Body of pancreas (tissue), 4 donors: ENCODE results near the gene TM2D3. TPM values are rescaled to one million over a fixed set of nuclear protein-coding genes. Genes with fewer than 3 reads are reported as not detected.

Experiments
- ATAC-seq: fragments of 150-250 bp; one replicate; pipeline ENCODE4 v1.9.1; 2016
- DNase-seq, 4 donors: peaks; one replicate each; pipeline ENCODE4 v3.0.0-alpha.2; 2019
- H3K27ac ChIP-seq, 4 donors: fragments of 200-600 bp; sonication (generic); 1 replicate in 3 of 4; 2 replicates in 1 of 4; pipeline versions ENCODE4 v1.5.1 to v1.6.1; 2016 to 2019; ENCODE audit warnings: mild to moderate bottlenecking in 1 of 4, mixed read lengths in 1 of 4, moderate library complexity in 1 of 4
- H3K27me3 ChIP-seq, 2 donors: fragments of 200-600 bp; sonication (generic); one replicate each; pipeline ENCODE4 v1.6.0; 2016; ENCODE audit warnings: mild to moderate bottlenecking in 1 of 2
- H3K36me3 ChIP-seq, 2 donors: fragments of 200-600 bp; sonication (generic); replicated peaks in 1 of 2; 2 replicates each; pipeline ENCODE4 v1.5.1; 2016; ENCODE audit warnings: low read depth in 2 of 2; ENCODE audit not compliant: insufficient read depth in 1 of 2
- H3K4me1 ChIP-seq: fragments of 200-600 bp; sonication (generic); one replicate; pipeline ENCODE4 v1.6.0; 2016
- H3K4me3 ChIP-seq, 2 donors: fragments of 200-600 bp; sonication (generic); 1 replicate in 1 of 2; 2 replicates in 1 of 2; pipeline ENCODE4 v1.5.1; 2016 to 2019
- H3K9me3 ChIP-seq, 3 donors: fragments of 200-600 bp; sonication (generic); 1 replicate in 2 of 3; 2 replicates in 1 of 3; pipeline ENCODE4 v1.5.1; 2016
- POLR2A ChIP-seq, 3 donors: fragments of 450-650 bp; IDR thresholded peaks; one replicate each; pipeline ENCODE4 v1.6.1; 2016; ENCODE audit warnings: antibody characterized with exemption in 3 of 3, mild to moderate bottlenecking in 2 of 3
- WGBS, 2 donors: methylation state at CpG; one replicate each; pipeline ENCODE4 v1.1.5; 2017; 5-methylcytosine and 5-hydroxymethylcytosine counted together
- intact Hi-C: fragments of 100-400 bp; cut with DNase I; formaldehyde crosslinking; loops from one replicate; pipeline ENCODE4 v1.15.1; 2023
- total RNA-seq, 2 donors: library from RNA; depleted of rRNA; stranded (reverse); fragments of >200 nt; gene quantifications; one replicate each; pipeline ENCODE4 v1.1.0, GENCODE V29; 2016
- TF ChIP-seq, protein P1 (sequence below), 7 experiments: fragments of 450-650 bp in 4 of 7; fragments of 200-600 bp in 3 of 7; sonication (generic) in 3 of 7; IDR thresholded peaks; one replicate each; pipeline ENCODE4 v1.5.1; 2016 to 2019; ENCODE audit warnings: antibody characterized with exemption in 7 of 7

Gene TM2D3
- total RNA-seq, 2 donors from 2014 or later, result 28.3 to 30.9 TPM

GRCh38 chr15:101613130-101614000 lies 38.8 kb downstream of the TM2D3 start:
- Histone ChIP-seq H3K27ac (no peak overlapping the region), H3K4me3 (no peak overlapping the region), H3K4me1 (peaks cover 27% of the 10 kb centered on the region), H3K27me3 (no peaks in the 10 kb centered on the region), H3K36me3 (no peaks in the 10 kb centered on the region), H3K9me3 (no peaks in the 10 kb centered on the region)
- 13 to 46% methylated on average over 9 to 20 of the region's 20 CpGs for WGBS, 2 donors
- DNase-seq (peak; percentile 59 to 73 (median 70)), ATAC-seq (peak; percentile 13)
- intact Hi-C loops, result no loop called here
- TF ChIP-seq POLR2A (IDR thresholded peaks at IDR 0.05), result no peak
- TF ChIP-seq, protein P1, sequence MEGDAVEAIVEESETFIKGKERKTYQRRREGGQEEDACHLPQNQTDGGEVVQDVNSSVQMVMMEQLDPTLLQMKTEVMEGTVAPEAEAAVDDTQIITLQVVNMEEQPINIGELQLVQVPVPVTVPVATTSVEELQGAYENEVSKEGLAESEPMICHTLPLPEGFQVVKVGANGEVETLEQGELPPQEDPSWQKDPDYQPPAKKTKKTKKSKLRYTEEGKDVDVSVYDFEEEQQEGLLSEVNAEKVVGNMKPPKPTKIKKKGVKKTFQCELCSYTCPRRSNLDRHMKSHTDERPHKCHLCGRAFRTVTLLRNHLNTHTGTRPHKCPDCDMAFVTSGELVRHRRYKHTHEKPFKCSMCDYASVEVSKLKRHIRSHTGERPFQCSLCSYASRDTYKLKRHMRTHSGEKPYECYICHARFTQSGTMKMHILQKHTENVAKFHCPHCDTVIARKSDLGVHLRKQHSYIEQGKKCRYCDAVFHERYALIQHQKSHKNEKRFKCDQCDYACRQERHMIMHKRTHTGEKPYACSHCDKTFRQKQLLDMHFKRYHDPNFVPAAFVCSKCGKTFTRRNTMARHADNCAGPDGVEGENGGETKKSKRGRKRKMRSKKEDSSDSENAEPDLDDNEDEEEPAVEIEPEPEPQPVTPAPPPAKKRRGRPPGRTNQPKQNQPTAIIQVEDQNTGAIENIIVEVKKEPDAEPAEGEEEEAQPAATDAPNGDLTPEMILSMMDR (IDR thresholded peaks at IDR 0.05), result no peak

- DNase-seq (no peak), ATAC-seq (no peak)
- no peak for TF ChIP-seq POLR2A (IDR thresholded peaks at IDR 0.05)
- TF ChIP-seq, protein P1 (IDR thresholded peaks at IDR 0.05), result no peak
- Histone ChIP-seq H3K36me3 (no peaks in the 10 kb centered on the region), H3K4me3 (no peak overlapping the region), H3K9me3 (no peaks in the 10 kb centered on the region), H3K27me3 (no peaks in the 10 kb centered on the region), H3K4me1 (peaks cover 27% of the 10 kb centered on the region), H3K27ac (no peak overlapping the region)
- intact Hi-C loops, result no loop called here
- WGBS, 2 donors, result 61 to 81% methylated on average over 3 to 11 of the region's 11 CpGs
Measured at GRCh38 chr15:101612676-101613075, 39.5 kb downstream of the TM2D3 start.

GRCh38 chr15:101611580-101612299 lies 40.4 kb downstream of the TM2D3 start:
- DNase-seq, result no peak

DNA sequence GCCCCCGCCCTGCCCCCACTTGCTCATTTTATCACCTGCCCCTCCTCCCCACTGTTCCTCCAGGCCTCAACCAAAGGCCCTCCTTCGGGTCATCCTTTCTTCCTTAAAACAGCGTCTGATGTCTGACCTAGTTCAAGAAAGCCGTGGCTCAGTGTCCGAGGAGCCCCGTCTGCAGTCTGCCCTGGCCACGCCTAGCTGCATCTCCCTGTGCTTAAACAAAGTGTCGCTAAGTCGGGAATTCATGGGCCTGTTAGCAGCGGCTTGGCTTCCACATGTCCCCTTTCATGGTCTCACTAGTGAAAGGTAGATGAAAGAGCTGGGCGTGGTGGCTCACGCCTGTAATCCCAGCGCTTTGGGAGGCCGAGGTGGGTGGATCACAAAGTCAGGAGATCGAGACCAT lies 41.2 kb downstream of the TM2D3 start:
- Histone ChIP-seq H3K4me1 (peaks cover 15% of the 10 kb centered on the region), H3K36me3 (no peaks in the 10 kb centered on the region), H3K9me3 (no peaks in the 10 kb centered on the region), H3K27ac (no peak overlapping the region), H3K4me3 (no peak overlapping the region), H3K27me3 (no peaks in the 10 kb centered on the region)
- ATAC-seq (no peak), DNase-seq (no peak)
- intact Hi-C loops, result no loop called here
- WGBS, 2 donors, result 82 to 88% methylated on average over 15 of the region's 15 CpGs
- TF ChIP-seq, protein P1 (IDR thresholded peaks at IDR 0.05), result no peak
- TF ChIP-seq POLR2A (IDR thresholded peaks at IDR 0.05), result no peak

More at GRCh38 chr15:101611580-101612299, 40.4 kb downstream of the TM2D3 start:
- intact Hi-C loops, result no loop called here
- no peak for ATAC-seq
- TF ChIP-seq, protein P1 (IDR thresholded peaks at IDR 0.05), result no peak
- no peak for TF ChIP-seq POLR2A (IDR thresholded peaks at IDR 0.05)
- Histone ChIP-seq H3K4me3 (no peak overlapping the region), H3K36me3 (no peaks in the 10 kb centered on the region), H3K27ac (no peak overlapping the region), H3K27me3 (no peaks in the 10 kb centered on the region), H3K4me1 (peaks cover 23% of the 10 kb centered on the region), H3K9me3 (no peaks in the 10 kb centered on the region)
- WGBS, 2 donors, result 71 to 78% methylated on average over 7 to 8 of the region's 10 CpGs
